ENCODE data around the gene SPIRE2. TPM values are rescaled to one million over a fixed set of nuclear protein-coding genes. Genes with fewer than 3 reads are reported as not detected.

The SPIRE2 gene
- total and polyA plus RNA-seq, 2 of the 13 experiments (the other 11 are each of a cell fraction or from before 2014, with no cell fraction given): 13.3 to 37.5 TPM

- TF ChIP-seq CEBPZ (IDR thresholded peaks at IDR 0.05; ENCODE audit: low read length) (no peak), ONECUT2 (CRISPR knock-in tag; IDR thresholded peaks at IDR 0.05) (peak; percentile 52; the same call in 1 of the 2 replicates), GATAD2A (CRISPR knock-in tag; IDR thresholded peaks at IDR 0.05) (peak; percentile 92), CENPT (CRISPR knock-in tag; IDR thresholded peaks at IDR 0.05; ENCODE audit: low read depth) (peak; percentile 70; the same call in 1 of the 2 replicates), NR1H2 (CRISPR knock-in tag; IDR thresholded peaks at IDR 0.05; ENCODE audit: borderline replicate concordance, low read depth) (peak; percentile 94), PLRG1 (conservative IDR thresholded peaks at IDR 0.05) (no peak), KIAA2018 (CRISPR knock-in tag; IDR thresholded peaks at IDR 0.05; ENCODE audit: borderline replicate concordance) (no peak; the same call in 1 of the 2 replicates), FOXP1 (IDR thresholded peaks at IDR 0.05) (no peak), FOXP1 (CRISPR knock-in tag; IDR thresholded peaks at IDR 0.05) (no peak), ZNF256 (CRISPR knock-in tag; conservative IDR thresholded peaks at IDR 0.05) (peak; percentile 84; the same call in 1 of the 2 replicates), ZBTB26 (CRISPR knock-in tag; IDR thresholded peaks at IDR 0.05; ENCODE audit: borderline replicate concordance) (no peak; the same call in 1 of the 2 replicates), ZNF816 (CRISPR knock-in tag; IDR thresholded peaks at IDR 0.05; ENCODE audit: borderline replicate concordance) (no peak)
These were observed 87.3 kb downstream of the SPIRE2 start (continued) for GRCh38 chr16:89915303-89916232.

Measured in HepG2 (cell line).